ENCODE results near the gene PDS5B.

The PDS5B gene

GRCh38 chr13:32589471-32589870 is 3.2 kb downstream of the PDS5B start:
- H3K27ac ChIP-seq (ENCODE audit: low read depth, low read length), result no peak overlapping the region
- H3K27me3 ChIP-seq (ENCODE audit: low read length), result no peaks in the 10 kb centered on the region
- no peaks in the 10 kb centered on the region for H3K9me3 ChIP-seq (ENCODE audit: insufficient read depth, low read length)
- peaks cover 74% of the 10 kb centered on the region for H3K79me2 ChIP-seq (ENCODE audit: insufficient read depth, low read length)
- no peak overlapping the region for H3K4me3 ChIP-seq (ENCODE audit: insufficient read depth, low read length, poor library complexity, severe bottlenecking)
- H3K9ac ChIP-seq (ENCODE audit: low read length), result no peak overlapping the region
- no peaks in the 10 kb centered on the region for H3F3A ChIP-seq (ENCODE audit: insufficient read depth)
- H3K36me3 ChIP-seq (ENCODE audit: low read length), result no peaks in the 10 kb centered on the region
- TF ChIP-seq CTCF (IDR thresholded peaks at IDR 0.05; ENCODE audit: insufficient read depth, low read length, poor library complexity, severe bottlenecking) (no peak), EZH2phosphoT487 (conservative IDR thresholded peaks at IDR 0.05; ENCODE audit: low read length) (no peak)
- peak overlapping the region; percentile 97 for H3K4me2 ChIP-seq (ENCODE audit: low read depth, low read length, poor library complexity, severe bottlenecking)
- H2AFZ ChIP-seq (ENCODE audit: low read depth, low read length, severe bottlenecking), result no peak overlapping the region
- H4K20me1 ChIP-seq (ENCODE audit: low read depth, low read length), result peaks cover 39% of the 10 kb centered on the region
- H3K9me2 ChIP-seq (replicated peaks; ENCODE audit: insufficient read depth, low read length), result no peaks in the 10 kb centered on the region

GRCh38 chr13:32590266-32590665 is 4.0 kb downstream of the PDS5B start:
- Histone ChIP-seq H4K20me1 (ENCODE audit: low read depth, low read length) (peaks cover 46% of the 10 kb centered on the region), H3K4me2 (ENCODE audit: low read depth, low read length, poor library complexity, severe bottlenecking) (peak overlapping the region; percentile 97), H3K27me3 (ENCODE audit: low read length) (no peaks in the 10 kb centered on the region), H3K79me2 (ENCODE audit: insufficient read depth, low read length) (peaks cover 82% of the 10 kb centered on the region), H3K9me3 (ENCODE audit: insufficient read depth, low read length) (no peaks in the 10 kb centered on the region), H3K36me3 (ENCODE audit: low read length) (no peaks in the 10 kb centered on the region), H3K9ac (ENCODE audit: low read length) (no peak overlapping the region), H3F3A (ENCODE audit: insufficient read depth) (no peaks in the 10 kb centered on the region), H3K9me2 (replicated peaks; ENCODE audit: insufficient read depth, low read length) (no peaks in the 10 kb centered on the region), H3K27ac (ENCODE audit: low read depth, low read length) (no peak overlapping the region), H3K4me3 (ENCODE audit: insufficient read depth, low read length, poor library complexity, severe bottlenecking) (no peak overlapping the region), H2AFZ (ENCODE audit: low read depth, low read length, severe bottlenecking) (no peak overlapping the region)
- TF ChIP-seq CTCF (IDR thresholded peaks at IDR 0.05; ENCODE audit: insufficient read depth, low read length, poor library complexity, severe bottlenecking), result no peak
- no peak for TF ChIP-seq EZH2phosphoT487 (conservative IDR thresholded peaks at IDR 0.05; ENCODE audit: low read length)

GRCh38 chr13:32592082-32592481 is 5.8 kb downstream of the PDS5B start:
- H3K27ac ChIP-seq (ENCODE audit: low read depth, low read length), result no peak overlapping the region
- TF ChIP-seq CTCF (IDR thresholded peaks at IDR 0.05; ENCODE audit: insufficient read depth, low read length, poor library complexity, severe bottlenecking), result no peak
- no peak for TF ChIP-seq EZH2phosphoT487 (conservative IDR thresholded peaks at IDR 0.05; ENCODE audit: low read length)
- no peak overlapping the region for H3K9ac ChIP-seq (ENCODE audit: low read length)
- H3K4me3 ChIP-seq (ENCODE audit: insufficient read depth, low read length, poor library complexity, severe bottlenecking), result no peak overlapping the region
- no peak overlapping the region for H3K4me2 ChIP-seq (ENCODE audit: low read depth, low read length, poor library complexity, severe bottlenecking)
- no peak overlapping the region for H2AFZ ChIP-seq (ENCODE audit: low read depth, low read length, severe bottlenecking)
- H3K9me2 ChIP-seq (replicated peaks; ENCODE audit: insufficient read depth, low read length), result no peaks in the 10 kb centered on the region
- no peaks in the 10 kb centered on the region for H3K27me3 ChIP-seq (ENCODE audit: low read length)
- peaks cover 100% of the 10 kb centered on the region for H3K79me2 ChIP-seq (ENCODE audit: insufficient read depth, low read length)
- H3K36me3 ChIP-seq (ENCODE audit: low read length), result no peaks in the 10 kb centered on the region
- H3K9me3 ChIP-seq (ENCODE audit: insufficient read depth, low read length), result no peaks in the 10 kb centered on the region
- peaks cover 4% of the 10 kb centered on the region; the same call in 1 of the 2 replicates for H3F3A ChIP-seq (ENCODE audit: insufficient read depth)
- peaks cover 49% of the 10 kb centered on the region for H4K20me1 ChIP-seq (ENCODE audit: low read depth, low read length)

All from SU-DHL-6 (cell line).